IMR-90 (cell line): ENCODE measurements around the gene KCNJ4.

ENCODE experiments used
- MXI1 ChIP-seq: IDR thresholded peaks from 2 replicates; pipeline ENCODE4 v1.6.1; 2012; ENCODE audit warnings: low read depth, mild to moderate bottlenecking, low read length, moderate library complexity, borderline replicate concordance
- RFX5 ChIP-seq: IDR thresholded peaks from 2 replicates; pipeline ENCODE4 v1.8.0; 2012; ENCODE audit warnings: low read depth, mild to moderate bottlenecking, low read length, moderate library complexity

DNA sequence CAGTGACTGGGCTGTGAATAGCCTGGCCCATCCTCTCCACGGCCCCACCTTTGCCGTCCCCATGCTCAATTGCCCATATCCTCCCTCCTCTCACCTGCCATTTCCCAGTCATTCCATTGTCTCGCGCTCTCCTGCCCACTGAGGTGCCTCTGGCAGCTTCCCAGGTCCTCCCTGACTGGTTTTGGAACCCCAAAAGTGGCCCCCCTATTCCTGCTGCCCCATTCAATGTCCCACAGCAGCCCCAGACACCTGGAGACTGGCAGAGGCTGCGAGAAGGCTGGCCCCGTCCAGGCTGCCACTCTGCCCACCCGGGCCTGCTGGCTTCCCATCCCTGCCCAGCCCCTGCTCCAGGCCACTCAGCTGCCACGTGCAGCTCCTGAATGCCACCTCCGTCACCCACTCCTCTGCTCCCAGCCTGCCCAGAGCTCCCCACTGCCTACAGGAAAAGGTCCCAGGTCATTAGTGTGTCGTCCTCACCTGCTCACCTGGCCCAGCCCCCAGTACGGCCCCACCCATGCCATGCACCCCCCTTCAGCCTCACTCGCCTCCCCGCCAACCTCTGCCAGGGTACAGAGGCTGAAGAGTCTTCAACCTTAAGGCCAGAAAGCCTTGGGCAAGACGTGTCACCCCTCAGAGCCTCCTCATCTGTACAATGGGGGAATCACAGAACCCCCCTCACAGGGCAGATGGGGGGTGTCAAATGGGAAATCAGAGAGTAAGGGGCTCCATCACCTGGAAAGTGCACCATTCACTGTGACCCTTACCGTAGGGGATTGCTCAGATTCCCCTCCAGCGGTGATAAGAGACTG lies 37.5 kb downstream of the KCNJ4 start:
- TF ChIP-seq RFX5, result no peak
- TF ChIP-seq MXI1, result no peak
